HG03025 (cell line): ENCODE data around the gene MFAP3L.
"Not testable (repeated sequence)": the region's sequence is repeated elsewhere in the genome, so short reads cannot be mapped to it uniquely, and the experiment has no call there.

Source experiments
- ATAC-seq: cut with Tn5 transposase; IDR thresholded peaks from one replicate; pipeline ENCODE4 v1.9.1; 2021; ENCODE audit warnings: mild to moderate bottlenecking, moderate library complexity; ENCODE audit not compliant: unreplicated experiment, low FRiP score

Gene MFAP3L

DNA sequence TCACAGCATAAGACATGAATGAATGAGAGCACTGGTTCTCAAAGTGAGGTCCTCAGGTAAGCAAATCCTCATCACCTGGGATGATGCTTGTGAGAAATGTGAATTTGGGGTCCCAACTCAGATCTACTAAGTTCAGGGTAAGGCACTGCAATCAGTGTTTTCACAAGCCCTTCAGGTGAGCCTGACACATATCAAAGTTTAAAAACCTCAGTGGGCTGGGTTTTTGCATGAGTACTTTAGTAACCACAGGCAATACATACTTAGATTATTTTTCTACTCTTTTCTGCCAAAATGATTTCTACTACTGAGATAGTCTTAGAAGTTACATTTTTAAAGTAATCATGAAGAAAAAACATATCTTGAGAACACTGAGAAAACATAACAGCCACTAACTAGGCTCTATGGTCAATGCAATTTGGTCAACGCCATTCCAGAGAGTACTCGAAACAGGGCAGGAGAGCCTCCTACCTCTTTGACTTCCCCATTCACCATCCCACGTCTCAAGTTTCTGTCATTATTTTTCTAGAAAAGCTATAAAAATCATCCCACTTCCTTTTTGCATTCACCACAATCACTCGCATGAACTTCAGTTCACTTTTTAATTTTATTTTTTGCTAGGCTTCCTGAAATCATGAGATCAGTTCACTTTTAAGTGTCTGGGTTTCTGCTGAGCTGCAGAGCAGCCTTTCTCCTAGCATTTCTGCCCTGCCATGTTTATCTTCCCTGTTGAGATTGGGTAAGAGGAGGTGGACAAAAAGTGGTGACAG lies 73.8 kb downstream of the MFAP3L start:
- ATAC-seq, result peak; percentile 83

DNA sequence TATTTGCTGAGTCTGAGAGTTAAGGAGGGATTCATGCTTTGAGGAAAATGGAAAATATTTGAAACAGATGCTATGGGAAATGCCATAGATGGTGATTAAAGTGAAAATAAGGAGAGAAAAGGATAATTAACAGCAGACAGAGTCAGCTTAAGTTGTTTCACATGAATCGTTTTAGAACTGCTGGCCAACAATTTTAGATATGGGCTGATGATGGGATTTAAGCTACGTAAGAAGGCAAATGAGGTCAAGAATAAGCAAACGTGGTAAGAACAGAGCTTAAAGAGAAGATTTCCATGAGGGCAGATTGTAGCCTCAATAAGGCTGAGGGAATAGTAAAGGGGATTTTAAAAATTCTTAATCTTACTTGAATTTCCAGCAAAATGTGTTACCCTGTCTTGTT lies 77.9 kb downstream of the MFAP3L start:
- ATAC-seq, result no peak

DNA sequence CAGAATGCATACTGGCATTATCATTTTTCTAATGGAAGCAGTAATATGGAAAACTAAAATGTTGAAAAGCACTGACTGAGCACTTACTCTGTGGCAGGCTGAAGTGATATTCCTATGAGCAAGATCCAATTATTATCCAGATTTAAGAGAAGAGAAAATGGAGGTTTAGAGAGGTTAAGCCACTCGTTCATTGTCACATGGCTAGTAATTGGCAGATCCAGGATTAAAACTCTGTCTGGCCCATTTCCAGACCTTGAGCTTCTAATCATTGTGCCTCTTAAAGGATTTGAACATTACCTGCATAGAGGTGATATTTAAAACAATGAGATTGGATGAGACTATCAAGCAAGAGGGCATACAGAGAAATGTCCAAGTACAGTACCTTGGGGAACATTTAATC lies 80.6 kb downstream of the MFAP3L start:
- no peak for ATAC-seq

DNA sequence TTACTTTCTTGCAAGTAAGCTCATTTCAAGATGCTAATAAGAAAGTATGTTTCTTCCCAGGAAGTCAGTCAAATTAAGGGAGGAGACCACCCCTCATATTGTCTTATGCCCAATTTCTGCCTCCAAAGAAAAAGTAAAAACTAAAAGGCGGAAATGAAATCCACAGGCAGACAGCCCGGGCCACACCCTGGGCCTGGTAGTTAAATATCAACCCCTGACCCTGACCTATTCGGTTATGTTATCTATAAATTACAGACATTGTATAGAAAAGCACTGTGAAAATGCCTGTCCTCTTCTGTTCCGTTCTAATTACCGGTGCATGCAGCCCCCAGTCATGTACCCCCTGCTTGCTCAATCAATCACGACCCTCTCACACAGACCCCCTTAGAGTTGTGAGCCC lies 82.6 kb downstream of the MFAP3L start:
- not testable (repeated sequence) for ATAC-seq

DNA sequence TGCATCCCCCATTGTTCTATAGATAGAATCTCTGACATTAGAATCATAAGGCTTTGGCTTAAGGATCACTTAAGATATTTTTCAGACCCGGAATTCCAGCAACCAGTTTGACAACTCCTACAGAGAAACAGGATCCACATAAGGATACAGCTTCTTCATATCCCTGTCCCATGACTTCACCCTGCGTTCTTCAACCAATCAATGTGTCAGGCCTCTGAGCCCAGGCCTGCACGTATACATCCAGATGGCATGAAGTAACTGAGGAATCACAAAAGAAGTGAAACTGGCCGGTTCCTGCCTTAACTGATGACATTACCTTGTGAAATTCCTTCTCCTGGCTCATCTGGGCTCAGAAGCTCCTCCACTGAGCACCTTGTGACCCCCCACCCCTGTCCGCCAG lies 85.1 kb downstream of the MFAP3L start:
- ATAC-seq, result no peak

DNA sequence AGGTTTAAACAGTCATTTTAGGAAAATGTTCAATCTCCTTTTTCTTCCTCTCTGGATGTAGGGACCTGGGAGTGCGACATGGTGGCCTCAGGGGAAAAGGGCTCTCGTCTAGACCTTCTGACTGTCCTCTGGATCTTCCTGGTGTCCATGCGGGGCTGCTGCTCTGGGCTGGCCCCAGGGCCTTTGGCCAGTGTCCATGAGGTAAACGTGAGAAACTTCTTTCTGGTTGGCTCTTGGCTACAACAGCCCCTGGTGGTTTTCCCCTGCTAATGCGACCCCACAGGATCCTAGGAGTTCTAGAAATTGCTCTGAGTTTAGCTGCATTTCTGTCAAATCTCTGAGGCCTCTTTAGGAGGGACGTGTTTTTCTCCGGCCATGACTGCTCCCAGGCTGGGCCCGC lies 85.7 kb downstream of the MFAP3L start:
- no peak for ATAC-seq
